GM12872 (cell line): Measurements from ENCODE around the gene ELOVL5.

Experiments
- CTCF ChIP-seq: IDR thresholded peaks from 3 replicates; pipeline ENCODE4 v1.5.1; 2011; ENCODE audit warnings: low read depth, mild to moderate bottlenecking, low read length, moderate library complexity; ENCODE audit not compliant: insufficient read depth

ELOVL5 gene

GRCh38 chr6:53266553-53267090 is 82.1 kb downstream of the ELOVL5 start:
- no peak for TF ChIP-seq CTCF

DNA sequence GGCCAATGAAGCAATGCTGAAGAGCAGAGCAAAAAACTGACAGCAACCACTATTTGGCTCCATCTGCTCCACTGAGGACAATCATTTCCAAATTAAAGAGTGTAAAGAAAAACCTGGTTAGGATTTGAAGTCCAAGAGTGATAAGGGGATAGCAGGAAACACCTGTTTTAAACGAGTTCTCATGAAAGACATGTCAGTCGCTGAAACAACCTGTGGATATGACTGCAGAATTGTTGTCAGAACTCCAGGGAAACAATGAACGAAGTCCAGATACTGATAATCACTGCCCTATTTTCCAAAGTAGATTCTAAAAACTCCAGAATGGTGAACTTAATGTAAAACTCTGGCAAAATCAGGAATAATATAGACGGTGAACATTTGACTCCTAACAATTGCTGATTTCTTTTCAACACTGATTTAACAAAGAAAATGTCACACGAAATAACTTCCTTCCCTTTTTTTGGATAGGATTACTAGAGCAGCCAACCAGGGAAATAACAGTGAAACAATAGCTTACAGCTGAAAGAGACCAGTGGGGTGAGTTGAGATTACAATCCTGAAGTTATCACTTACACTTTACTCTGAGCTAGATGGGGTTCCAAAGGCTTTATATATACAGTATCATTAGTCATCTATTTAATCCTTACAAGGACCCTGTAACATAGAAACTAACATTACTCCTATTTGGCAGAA is 83.7 kb downstream of the ELOVL5 start:
- TF ChIP-seq CTCF = no peak

DNA sequence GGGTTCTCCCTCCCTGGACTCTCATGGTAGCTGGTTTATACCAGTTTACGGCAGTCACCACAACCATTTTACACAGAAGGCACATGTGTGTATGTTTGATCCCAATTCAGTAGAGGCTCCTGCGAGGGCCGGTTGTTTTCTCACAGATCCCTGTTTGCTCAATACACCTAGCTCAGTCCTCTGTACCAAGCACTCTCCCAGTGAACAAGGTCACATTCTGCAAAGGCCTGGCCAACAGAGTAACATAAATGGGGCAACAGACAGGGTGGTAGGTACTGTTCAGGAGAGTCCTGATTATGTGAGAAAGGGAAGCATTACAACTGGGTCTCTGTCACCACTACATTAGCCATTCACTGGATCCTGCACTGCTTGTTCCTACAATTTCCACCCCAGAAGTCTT is 84.4 kb downstream of the ELOVL5 start:
- no peak for TF ChIP-seq CTCF

GRCh38 chr6:53263917-53264316 is 84.8 kb downstream of the ELOVL5 start:
- no peak for TF ChIP-seq CTCF

DNA sequence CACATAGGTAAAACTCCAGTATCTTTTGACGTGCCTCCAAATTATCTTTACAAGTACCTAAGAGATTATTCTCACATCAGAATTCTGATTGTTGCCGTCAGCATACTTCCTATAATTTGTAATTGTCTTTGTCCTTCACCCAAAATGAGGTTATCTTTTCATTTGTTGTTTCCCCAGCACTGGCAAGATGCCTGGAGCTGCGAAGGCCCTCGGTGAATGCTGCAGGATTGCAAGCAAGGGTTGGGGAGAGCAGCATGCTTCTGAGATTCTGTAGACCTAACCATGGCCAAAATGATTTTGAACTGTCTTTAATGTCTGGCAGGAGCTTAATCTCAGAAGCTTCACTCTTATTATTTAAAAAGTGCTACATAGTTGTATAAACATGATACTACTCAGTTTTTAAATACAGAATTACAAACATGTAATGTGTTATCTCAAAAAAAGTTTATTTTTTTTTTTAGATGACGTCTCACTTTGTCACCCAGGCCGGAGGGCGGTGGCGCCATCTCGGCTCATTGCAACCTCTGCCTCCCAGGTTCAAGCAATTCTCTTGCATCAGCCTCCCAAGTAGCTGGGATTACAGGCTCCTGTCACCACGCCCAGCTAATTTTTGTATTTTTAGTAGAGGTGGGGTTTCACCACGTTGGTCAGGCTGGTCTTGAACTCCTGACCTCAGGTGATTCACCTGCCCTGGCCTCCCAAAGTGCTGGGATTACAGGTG is 88.7 kb downstream of the ELOVL5 start:
- no peak for TF ChIP-seq CTCF

DNA sequence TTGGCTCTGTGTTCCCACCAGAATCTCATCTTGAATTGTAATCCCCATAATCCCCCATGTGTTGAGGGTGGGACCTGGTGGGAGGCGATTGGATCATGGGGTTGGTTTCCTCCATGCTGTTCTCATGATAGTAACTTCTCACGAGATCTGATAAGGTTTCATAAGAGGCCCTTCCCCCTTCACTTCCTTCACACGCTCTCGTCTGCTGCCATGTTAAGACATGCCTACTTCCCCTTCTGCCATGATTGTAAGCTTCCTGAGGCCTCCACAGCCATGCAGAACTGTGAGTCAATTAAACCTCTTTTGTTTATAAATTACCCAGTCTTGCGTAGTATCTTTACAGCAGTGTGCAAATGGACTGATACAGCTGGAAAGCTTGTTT is 90.0 kb downstream of the ELOVL5 start:
- TF ChIP-seq CTCF = no peak

- TF ChIP-seq CTCF = no peak
Measured at GRCh38 chr6:53258076-53258773, 90.5 kb downstream of the ELOVL5 start.
